Cerebellar cortex (tissue), 1 donor: ENCODE results near the gene PALMD.

Source experiments
- DNase-seq: peaks from one replicate; pipeline ENCODE4 v3.0.0-alpha.2; 2015; ENCODE audit warnings: low spot score

Gene PALMD

DNA sequence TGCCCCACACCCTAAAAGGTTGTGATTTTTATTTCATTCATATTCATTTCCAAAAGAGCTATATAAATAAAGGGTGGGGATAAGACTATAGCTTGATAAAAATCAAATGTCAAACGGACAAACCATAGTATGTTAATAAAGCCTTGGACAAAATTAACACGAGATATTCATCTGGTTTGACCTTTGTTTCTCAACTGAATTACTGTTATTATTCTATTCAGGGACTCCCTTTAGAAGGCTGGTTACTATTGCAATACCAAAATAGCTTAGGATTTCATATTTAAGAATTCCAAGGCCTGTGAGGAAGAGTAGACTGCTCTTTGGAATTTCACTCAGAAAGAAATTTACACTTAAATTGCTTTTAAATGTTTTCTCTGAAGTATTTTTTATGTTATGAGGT, 10.2 kb upstream of the PALMD start:
- no peak for DNase-seq

DNA sequence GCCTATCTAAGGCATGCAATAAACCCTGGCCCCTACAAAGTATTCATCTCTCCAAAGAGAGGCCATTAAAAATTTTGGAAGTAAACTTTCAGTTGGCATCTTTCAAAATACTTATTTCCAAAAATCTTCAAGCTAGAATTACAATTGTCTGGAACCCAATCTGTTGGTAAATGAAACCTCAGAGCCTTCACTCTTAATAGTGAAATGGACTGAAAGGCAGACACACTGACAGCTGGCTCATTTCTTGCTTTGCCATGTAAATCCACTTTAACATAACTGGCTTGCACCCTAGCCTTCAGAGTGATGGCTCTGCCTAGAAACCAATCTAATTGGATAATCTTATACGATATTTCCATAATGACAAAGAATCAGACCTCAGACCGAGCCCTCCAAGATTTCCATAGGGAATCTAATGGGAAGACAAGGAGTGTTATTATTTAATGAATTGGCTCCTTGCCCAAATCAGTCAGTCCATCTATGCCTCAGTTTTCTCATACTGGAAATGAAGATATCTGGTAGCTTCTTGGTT, 9.2 kb upstream of the PALMD start:
- DNase-seq: no peak

DNA sequence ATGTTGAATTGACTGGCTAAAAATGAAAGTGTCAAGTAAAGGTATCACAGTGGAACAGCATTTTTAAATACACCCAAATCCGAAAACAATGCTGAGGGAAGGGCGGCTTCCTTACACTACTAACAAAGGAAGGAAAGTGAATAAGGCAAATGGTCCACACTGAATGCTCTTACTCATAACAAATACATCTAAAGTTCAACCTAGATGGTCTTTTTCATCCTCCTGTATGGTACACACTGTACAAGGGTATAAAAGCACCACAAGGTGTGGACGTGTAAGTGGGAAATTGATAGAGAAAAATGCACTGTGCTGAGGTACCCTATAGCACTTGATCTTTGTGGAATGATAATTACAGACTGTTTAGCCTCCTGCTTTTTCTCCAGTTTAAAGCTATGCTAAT, 7.1 kb upstream of the PALMD start:
- no peak for DNase-seq

DNA sequence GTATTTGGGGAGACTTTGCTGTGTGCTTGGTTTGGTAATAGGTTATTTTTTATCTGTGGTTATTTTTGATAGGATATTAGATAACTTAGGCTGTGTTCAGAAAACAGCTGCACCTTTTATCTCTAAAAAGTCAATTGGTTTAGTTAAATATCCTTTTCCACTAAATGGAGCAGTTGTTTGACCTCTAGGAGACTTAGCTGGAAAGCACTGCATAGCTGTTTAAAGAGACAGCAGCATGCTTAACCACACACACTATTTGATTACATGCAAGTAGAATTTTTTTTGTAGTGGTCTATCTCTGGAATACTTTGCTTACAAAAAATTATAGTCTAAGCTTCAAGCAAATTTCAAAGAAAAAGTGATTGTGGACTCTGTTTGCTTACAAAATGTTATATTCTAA, 6.5 kb upstream of the PALMD start:
- no peak for DNase-seq

DNA sequence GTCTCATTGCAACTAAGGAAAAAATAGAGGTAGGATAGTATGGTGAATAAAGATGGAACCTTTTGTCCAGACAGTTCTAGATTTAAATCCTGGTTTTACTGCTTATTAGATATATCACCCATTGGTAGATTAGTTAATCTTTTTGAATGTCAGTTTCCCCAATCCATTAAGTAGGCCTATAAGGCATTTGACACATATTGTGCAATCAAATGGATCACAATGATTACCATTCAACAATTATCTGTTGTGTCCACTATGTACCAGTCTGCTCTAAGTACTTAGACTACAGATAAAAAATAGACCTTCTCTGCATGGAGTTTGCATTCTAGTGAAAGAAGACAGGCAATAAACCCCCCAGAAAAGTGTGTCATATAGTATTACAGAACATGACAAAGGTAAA, 6.0 kb upstream of the PALMD start:
- DNase-seq: no peak

DNA sequence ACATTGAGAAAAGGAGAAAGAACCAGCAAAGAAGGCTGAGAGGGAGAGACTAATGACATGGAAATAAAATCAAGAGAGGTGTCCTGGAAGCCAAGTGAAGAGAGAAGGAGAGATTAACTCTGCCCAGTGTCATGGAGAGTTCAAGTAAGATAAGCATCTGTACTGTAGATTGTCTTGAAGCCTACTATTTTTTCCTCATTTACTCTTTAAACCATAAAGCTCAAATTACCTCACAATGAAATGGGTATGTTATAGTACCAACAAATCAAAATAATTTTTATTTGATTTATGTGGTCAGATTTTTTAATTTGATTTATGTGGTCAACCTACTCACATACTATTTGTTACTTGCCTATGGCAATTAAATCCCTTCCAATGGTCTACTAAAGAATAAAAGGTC, 5.2 kb upstream of the PALMD start:
- DNase-seq: no peak

DNA sequence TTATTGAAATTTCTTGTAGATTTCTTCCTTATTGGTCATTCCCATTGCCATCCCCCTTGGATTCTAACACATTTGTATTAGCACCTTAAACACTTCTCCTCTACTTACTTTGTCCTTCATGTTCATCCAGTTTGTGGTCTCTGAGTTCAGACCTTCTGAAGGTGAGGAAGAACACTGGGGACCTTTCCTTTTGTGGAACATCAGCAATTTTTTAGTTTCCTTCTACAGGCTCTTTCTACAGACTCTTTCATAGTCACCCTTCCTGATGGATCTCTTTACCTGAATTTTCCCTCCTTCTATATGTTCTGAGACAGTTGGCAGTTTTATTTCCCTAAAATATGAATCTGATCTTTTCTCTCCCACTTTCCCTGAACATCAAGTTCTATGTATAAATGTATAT, 4.4 kb upstream of the PALMD start:
- DNase-seq: no peak

DNA sequence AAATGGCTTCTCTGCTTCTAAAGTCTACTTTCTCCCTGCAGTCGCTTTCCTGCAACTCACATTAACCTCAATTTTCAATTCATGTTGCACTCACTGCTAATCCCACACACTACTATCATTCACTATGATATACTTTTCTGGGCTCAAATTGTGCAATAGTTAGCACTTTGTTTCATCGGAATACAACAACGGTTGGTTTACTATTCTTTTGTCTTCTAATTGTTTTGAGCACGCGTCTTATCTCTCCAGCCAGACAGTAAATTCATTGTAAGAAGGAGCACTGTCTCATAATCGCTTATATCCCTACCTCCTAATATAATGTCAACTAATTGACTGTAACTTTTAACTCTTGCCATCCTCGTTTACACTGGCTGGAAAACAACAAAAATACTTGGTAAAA, 3.9 kb upstream of the PALMD start:
- DNase-seq: no peak

DNA sequence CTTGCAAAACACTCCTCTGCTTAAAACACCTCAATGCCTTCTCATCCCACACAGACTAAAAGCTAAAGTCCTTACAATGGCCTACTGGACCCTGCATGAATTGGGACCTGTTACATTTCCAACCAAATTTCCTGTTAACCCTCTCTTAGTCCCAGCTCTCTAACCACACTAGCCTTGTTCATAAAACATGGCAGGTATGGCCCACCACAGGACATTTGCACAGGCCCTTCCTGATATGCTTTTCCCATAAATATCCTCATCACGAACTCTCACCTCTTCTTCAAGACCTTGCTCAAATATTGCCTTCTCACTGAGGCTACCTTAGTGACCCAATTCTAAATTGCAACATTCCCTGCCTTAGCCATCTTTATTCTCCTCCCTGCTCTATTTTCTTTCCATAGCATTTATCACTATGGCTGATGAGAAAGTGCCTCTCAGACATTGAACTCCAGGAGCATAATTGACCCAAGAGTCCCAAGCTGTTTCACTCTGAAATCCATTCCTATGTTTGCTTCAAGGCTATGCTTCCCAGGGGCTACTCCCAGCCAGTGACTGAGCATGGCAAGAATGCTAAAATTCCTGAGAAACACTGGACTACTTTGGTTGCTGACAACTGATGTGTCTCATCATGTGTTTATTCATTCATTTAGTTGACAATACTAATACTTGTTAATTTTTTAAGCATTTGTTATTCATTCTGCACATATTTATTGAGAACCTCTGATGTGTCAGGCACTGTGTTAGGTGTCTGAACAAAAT, 2.7 kb upstream of the PALMD start:
- no peak for DNase-seq

DNA sequence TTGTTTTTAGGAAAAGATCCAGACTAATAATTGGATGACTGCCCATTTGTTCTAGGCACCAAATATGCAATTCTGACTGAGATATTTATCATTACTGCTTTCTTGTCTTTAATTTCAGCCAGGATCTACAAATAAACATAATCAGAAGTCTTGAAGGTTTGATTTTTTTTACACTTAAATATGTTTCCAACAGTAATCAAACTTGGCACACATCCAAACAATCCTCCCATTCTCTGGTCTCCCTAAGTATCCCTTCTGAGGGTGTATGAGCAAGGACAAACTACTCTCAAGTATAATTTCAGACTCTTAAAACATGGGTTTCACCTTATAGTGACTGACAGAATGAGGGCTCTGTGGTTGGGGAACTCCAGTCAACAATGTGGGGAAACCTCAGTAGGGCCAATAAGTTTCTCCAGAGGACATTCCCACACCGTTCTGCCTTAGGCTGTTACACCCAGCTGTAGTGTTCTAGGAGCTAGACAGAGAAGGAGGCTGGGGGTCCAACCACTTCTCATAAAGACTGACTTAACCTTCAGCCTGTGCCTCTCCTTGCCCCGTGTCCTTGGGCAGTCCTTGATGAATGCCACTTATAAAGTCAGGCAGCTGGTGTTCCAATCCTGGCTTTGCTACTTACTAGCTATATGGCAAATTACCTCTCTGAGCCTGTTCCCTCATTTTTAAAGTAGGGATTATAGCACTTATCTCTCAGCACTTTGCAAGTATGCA, 1.5 kb upstream of the PALMD start:
- DNase-seq: peak; percentile 62

DNA sequence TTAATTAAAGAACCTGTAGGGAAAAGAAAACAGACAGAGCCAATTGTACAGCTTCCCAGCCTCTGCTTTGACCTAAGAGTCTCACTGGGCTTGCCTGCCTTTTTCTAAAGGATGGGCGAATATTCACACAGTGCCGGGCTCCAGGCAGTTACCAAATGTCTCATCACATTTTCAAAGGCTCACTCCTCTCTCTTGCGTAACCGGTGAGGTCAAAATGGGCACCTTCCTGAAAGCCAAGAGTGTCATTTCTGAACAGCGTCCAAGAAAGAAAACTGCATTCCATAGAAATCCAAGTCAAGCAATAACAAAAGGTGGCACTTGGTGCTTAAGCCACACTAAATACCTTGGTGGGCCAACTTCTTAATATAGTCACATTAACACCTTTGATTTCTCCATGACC, 710 bp upstream of the PALMD start:
- DNase-seq: peak; percentile 69

DNA sequence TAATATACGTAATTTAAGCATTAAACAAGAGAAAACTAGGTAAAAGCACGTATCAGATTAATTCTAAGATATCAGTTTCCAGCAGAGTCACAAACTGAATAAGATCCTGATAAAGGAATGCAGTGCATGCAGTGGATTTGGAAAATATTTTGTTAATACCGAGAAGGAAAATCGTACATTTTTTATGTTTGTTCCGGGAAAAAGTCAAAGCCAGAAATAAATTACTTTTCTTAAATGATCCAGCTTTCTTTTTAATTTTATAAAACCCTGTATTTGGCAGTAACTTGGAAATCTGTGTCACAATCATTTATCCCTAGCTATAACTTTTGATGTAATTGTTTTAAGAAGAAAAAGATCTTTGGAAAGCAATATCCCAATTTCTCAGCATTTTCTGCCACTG, 955 bp downstream of the PALMD start:
- DNase-seq: no peak

DNA sequence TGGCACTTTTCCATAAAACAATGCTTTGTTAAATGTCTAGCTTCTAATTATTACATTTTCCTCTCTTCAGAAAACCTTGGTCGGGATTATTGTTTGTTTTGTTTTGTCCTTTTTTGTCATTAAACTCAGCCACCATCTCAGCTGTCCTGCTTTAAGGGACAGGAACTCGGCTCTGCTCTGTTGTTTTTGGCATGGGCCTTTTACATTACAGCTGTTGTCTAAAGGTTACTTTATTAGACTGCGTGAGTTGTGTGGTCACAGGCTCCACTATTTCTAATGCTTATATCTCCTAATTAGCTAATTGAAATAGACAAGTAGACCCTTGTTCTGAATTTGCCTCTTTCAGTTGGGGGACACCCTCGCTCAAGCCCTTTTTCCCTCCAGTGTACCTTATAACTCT, 1.6 kb downstream of the PALMD start:
- no peak for DNase-seq

DNA sequence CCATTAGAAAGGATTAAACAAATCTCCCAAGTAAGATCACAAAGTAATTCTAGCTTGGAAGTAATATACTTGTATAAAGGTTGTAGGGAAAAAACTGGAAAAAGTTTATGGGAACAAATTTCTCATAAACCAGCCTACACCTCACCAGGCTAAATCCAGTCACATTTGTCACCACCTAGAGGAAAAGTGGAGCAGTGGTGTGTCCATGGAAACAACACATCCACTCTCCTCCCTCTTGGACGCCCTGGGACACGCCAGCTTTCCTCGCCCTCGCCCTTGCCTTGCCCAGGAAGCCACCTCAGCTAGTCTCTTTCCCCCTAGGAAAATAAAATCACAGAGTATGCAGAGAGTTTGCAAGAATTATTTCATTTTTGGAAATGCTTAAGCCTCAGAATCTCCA, 2.2 kb downstream of the PALMD start:
- DNase-seq: peak; percentile 60

DNA sequence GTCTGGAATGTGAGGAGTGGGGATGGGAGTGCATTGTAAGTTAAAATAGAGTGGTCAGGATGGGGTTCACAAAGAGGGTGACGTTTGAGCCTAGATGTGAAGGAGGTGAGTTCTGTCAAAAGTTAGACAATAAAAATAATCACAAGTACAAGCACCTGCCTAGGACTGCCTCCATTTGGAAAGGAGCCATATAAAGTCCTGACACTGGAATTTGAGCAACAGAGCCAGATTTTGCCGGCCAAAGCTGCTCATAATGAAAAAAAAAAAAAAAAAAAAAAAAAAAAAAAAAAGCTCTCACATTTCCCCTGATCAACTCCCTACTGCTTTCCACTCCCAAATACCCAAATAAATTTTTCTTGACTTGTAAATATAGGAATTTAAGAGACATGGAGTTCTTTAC, 4.1 kb downstream of the PALMD start:
- DNase-seq: no peak

DNA sequence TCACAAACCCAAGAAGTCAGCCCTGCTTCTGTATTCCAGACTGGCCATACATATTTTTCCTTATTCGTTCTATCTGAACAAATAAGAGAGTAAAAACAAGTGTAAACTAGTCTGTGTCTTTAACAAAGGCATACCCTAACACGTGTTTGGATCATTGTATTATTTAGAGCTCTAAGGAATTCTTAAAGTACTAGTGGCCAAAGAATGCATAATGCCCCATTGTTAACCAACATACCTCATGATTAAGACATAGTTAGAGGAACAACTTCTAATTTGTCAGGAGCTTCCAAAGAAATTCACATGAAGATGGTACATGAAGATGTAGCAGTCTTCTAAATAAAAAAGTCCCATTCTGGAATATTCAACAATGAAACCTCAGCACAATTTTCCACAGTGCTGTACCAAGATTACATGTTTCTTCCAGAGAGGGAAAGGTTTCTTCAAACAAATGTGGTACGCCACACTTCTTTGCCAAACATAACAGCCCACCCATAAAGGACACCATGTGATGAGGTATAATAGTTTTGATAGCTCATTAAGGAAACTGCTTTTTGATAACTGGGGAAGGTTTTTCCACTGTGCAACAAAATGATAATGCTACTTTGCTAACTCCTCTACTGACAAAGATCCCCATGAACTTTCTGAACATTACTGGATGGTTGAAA, 5.0 kb downstream of the PALMD start:
- DNase-seq: no peak

DNA sequence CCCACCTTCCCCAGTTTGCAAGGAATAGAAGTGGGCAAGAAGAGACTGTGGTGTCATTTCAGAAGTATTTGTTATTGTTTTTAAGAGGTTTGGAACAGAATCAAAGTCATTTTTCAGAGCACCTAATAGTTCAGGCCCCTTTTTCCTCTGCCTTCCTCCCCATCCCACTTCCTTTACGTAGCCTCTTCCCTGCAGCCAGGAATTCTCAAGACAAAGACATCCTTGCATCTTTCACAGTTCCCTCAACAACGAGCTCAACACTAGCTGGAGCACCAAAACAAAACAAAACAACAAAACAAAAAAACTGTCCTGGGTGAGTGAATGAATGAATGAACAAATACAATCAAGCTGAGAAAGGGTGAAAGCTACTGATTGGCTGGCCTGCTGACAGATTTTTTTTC, 7.0 kb downstream of the PALMD start:
- no peak for DNase-seq

DNA sequence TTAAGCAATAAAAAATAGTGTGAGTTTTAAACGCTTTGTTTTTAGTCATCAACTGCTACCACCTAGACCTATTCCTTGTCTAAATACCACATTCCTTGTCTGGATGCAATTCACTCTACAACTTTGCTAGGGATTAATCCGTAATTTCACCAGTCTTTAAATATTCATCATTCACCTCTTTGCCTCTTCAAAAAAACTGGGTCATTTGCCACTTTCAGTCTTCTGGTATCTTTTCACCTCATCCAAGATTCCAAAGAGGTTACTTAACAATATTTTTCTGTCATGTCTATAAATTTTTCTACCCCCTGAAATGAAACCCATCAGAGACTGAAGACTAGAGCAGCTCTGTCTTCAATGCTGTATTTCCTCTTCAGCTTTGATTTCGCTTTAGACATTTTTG, 9.5 kb downstream of the PALMD start:
- DNase-seq: no peak

DNA sequence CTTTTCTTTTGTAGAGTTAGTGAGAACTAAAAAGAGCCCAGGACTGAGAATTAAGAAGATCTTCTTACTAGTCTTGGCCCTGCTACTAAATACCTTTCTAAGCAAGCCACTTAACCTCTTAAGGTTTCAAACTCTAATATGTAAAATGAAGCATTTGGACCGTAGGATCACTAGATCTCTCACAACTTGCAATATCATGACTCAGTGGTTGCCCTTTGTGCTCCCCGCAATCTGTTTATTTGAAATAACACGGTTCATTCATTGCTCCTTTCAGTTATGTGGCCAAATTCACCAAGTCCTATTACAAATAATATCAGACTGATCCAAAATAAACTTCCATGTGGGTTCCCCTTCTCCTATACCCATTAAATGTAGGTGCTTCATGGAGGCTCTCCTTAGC, 10.8 kb downstream of the PALMD start:
- no peak for DNase-seq

DNA sequence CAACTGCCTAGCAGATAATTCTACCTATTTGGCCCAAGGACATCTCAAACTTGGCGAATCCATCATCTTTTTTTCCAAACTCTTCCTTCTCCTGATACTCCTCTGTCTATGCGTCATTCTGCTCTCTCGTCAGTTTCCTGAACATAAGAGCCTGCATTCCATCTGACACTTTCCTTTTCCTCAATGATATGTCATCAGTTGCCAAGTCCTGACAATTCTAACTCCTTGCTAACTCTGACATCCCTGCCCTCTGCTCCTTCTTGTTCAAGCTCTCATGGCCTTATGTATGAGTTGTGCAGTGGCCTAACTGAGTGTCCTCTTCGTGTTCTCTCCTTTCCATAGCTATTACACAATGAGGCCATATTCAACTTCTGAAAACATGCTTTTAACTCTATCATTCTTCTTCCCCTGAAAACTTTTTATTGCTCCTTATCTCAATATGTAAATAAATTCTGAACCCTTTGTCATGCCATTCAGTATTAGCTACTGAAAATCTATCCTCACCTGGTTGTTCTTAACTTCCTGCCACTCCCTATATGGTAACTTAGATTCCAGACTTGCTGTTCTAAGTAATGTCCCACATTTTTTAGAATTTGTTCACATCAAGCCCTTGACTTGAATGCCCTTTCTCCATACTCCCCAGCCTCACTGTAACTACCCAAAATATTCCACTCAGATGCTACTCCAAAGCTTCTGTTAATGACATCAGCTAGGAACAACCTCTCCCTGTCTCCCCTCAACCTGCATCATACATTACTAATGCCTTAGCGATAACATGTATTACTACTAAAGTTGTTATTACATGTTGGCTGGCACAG, 11.5 kb downstream of the PALMD start:
- no peak for DNase-seq

DNA sequence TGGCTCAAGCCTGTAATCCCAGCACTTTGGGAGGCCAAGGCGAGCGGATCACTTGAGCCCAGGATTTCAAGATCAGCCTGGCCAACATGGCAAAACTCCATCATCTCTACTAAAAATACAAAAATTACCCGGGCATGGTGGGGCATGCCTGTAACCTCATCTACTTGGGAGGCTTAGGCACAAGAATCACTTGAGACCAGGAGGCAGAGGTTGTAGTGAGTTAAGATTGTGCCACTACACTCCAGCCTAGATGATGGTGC, 12.0 kb downstream of the PALMD start:
- DNase-seq: no peak

DNA sequence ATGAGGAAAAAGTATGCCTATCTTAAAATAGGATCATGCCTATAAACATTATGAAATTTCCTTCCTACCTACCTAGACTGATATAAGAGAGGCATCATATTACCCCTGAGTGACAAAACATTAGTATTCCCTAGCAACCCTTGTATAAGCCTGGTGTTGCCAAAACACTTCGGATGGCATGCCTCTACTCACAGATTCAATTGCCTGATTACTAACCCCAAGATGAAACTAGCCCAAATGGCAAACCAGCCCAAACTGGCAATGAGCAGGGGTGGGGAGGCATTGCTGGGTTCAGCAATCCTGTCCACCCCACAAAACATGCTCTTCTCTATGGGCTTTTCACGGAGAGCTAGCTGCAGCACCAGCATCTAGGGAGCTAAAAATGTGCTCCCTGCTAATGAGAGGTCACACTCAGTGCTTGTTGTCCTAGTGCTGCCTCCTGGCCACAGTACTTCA, 13.9 kb downstream of the PALMD start:
- no peak for DNase-seq
